NCI-H748 (cell line): ENCODE measurements around the gene SMO.
"Not testable (repeated sequence)": the region's sequence is repeated elsewhere in the genome, so short reads cannot be mapped to it uniquely, and the experiment has no call there.

ENCODE experiments used
- DNase-seq: peaks from one replicate; lab custom pipeline; 2025; ENCODE audit not compliant: unreplicated experiment; lab: John Stamatoyannopoulos, UW

SMO gene

DNA sequence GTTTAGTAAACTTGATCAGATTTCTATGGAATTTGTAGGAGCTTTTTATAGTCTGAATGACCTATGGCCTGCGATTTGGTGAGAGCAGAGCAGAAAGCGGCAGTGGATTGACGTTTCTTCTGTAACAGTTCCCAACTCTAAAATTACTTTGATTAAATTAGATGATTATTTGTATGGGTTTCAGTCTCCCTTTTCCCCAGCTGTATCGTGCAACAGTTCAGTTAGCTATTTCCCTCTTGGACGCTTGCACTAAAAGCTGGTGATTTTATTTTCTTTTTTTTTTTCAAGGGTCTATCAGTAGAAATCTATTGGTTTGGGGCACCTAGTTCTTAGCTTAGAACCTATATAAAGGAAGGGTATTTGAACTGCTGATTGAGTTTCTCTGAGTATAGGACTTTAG, 43.2 kb downstream of the SMO start:
- no peak for DNase-seq

DNA sequence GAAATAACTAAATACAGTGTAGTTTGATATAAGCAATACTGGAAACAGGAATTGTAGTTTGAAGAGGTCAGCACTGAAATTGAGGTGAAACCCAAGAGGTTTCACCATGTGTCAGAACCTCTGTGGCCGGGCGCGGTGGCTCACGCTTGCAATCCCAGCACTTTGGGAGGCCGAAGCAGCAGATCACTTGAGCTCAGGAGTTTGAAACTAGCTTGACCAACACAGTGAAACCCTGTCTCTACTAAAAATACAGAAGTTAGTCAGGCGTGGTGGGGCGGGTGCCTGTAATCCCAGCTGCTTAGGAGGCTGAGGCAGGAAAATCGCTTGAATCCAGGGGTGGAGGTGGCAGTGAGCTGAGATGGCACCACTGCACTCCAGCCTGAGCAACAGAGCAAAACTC, 50.1 kb downstream of the SMO start:
- DNase-seq, result no peak

DNA sequence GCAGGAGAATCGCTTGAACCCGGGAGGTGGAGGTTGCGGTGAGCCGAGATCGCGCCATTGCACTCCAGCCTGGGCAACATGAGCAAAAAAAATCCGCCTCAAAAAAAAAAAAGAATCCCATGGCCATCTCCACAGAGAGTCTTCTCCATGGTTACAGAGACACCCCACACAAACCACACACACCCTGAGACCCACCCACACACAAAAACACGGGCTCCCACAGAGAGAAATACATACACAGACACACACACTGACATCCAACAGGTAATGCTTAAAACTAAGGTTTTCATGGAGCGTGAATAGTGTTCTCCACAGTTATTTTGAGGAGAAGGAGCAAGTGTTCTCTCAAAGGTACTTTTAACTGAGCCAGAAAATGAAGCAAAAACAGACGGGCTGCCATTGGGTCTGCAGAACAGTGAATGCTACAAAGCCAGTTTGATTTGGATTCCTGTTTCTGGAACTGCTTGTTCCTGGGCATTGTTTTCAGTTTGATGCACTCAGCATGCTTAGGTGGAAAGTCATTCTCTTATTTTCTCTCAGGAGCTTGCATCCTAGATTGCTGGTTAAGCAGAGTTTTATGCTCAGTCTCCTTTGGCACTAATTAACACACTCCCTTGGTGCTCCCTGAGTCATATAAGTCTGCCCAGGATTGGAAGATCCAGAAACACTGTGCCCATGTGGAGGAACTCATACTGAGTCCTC, 51.8 kb downstream of the SMO start:
- no peak for DNase-seq

DNA sequence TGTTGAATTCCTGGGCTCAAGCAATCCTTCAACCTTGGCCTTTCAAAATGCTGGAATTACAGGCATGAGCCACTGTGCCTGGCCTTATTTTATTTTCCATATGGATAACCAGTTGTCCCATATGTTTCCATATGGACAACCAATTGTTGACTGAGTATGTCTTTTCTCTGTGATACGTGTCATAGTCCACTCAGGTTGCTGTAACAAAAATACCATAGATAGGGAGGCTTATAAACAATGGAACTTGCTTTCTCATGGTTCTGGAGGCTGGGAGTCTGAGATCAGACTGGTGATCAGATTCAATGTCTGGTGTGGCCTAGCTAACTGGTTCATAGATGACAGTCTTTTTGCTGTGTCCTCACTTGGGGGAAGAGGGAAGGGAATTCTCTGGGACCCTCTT, 55.8 kb downstream of the SMO start:
- DNase-seq, result no peak

- DNase-seq, result no peak
These were observed 57.1 kb downstream of the SMO start for GRCh38 chr7:129245533-129245932.

DNA sequence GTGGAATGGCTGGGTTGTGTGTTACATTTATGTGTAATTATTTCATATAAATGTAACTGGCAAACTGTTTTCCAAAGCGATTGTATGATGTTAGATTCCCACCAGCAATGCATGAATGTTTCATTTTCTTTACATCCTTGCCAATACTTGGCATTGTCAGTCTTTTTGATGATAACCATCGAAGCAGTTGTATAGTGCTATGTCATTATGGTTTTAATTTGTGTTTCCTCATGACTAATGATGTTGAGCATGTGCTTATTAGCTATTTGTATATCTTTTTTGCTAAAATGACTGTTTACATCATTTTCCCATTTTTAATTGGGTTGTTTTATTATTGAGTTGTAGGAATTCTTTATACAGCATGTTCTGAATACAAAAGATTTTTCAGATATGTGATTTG, 58.7 kb downstream of the SMO start:
- no peak for DNase-seq

DNA sequence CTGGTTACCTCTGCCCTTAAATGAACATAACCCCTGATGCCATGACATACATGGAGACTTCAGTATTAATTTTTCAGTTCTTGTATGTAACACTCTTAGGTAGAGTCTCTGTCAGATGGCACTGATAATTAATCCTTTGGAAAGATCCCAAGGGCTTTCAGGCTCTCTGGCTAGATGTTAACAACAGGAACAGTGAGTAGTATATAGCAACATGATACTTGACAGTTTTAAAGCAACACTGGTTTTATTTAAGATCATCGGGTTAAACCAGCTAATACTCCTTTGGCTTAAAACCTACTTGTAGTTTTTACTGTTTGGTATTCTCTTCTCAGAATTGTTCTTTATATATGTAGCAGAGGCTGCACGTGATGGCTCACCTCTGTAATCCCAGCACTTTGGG, 63.7 kb downstream of the SMO start:
- no peak for DNase-seq

GRCh38 chr7:129252603-129253002, 64.2 kb downstream of the SMO start:
- not testable (repeated sequence) for DNase-seq

DNA sequence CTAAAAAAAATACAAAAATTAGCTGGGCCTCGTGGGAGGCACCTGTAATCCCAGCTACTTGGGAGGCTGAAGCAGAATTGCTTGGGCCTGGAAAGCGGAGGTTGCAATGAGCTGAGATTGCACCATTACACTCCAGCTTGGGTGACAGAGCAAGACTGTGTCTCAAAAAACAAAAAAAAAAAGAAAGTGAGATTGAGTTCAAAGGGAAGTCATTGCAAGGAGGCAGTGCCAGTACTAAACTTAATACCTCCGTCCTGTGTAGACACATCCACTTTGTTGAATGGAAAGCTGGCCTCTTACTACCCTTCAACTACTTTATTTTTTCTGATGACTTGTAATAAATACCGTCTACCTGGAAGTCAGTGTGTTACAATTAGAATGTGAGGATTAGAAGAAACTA, 67.4 kb downstream of the SMO start:
- DNase-seq, result no peak

DNA sequence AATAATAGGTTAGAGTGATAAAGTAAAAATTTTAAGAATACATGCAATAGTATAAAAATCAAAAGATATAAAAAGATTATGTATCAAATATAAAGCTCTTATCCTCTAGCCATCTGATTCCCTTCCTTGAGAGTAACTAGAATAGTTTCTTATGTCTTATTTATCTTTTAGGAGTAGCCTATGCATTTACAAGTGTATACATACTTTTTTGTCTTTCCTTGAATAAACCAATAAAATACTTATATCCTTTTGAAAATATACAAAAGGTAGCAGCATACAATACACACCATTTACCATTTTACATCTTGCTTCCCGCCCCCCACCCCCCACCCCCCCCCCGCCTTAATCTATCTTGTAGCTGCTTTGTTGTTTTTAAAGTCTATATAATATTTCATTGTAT, 67.8 kb downstream of the SMO start:
- DNase-seq, result no peak

- no peak for DNase-seq
These were observed 68.7 kb downstream of the SMO start for GRCh38 chr7:129257168-129257567.

DNA sequence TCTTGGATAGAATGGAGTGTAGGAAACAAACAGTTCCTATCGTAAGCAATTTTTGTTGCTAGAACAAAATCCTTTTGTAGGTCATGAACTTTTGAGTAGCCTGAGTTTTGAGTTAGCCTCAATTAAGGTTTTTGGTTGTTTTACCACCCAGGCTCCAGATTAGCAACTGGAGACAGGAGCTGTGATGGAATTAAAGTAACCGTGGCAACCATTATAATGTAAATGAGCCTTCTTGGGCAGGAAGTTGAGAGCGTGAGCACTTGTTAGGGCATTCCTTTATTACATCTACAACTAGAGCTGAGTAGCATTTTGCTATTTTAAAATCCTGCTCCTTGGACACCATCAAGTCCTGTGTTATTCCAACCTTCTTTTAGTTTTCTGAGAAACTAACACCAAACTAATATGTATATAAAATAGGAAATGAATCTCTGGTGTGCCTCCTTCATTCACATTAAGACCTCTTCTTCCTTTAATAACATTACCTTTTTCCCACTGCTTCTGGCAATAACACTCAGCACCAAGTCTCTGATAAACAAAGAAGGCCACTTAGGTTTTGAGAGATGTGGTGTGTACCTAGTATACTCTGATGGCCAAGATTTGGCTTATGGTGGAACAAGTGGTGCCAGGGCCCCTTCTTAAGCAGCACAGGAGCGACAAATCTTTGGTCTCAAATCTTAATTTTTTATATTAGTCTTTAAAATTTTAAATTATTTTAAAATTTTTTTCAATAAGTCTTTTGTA, 70.4 kb downstream of the SMO start:
- peak; percentile 16 for DNase-seq

DNA sequence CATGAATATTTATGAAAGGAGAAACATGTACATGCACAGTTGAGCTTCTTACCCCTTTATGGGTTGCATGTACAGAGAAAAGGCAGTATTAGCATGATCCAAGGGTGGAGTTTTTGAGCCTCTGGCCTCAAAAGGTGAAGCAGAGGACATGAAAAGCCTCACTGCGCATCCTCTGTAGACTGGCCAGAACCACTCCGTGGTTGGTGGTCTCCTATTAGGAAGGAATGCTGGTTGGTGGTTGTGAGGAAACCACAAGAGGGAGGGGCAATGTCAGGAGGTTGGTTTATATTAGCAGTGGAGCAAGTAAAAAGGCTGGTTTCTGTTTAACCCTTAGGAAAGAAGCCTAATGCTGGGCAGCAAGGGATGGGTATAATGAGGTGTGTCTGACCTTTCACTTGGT, 73.9 kb downstream of the SMO start:
- no peak for DNase-seq
